Activated T-cell treated with anti-CD3 and anti-CD28 coated beads, Interleukin-2, amount 50 U/mL, for 1 hour (primary cell): Measurements from ENCODE around the gene APEH.
A peak's percentile ranks its signal among the peaks of the same experiment; 100 is the strongest.
"Not testable (repeated sequence)": the region's sequence is repeated elsewhere in the genome, so short reads cannot be mapped to it uniquely, and the experiment has no call there.

Experiments used
- DNase-seq: peaks from one replicate; pipeline ENCODE4 v3.0.0-alpha.2; 2020

The APEH gene

DNA sequence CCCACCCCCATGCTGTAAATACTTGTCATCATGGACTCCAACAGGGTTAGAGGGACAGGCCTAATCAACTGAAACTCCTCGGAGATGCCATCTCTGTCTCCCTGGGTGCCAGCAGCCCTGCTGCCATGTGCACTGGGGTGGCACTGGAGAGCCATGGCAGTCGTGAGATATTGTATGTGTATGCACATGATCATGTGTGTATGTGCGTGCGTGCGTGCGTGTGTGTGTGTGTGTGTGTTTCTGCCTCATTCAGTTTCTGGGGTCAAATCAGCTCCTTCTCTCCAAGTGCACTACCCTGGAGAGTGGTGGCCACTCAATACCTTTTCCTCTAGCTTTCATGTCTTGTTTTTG is 3.2 kb upstream of the APEH start:
- DNase-seq, result no peak

GRCh38 chr3:49671291-49672288 is 2.6 kb upstream of the APEH start:
- peak; percentile 78 for DNase-seq

GRCh38 chr3:49673121-49673714 is 933 bp upstream of the APEH start:
- DNase-seq, result no peak

GRCh38 chr3:49674497-49674983 is 389 bp downstream of the APEH start:
- DNase-seq, result no peak

DNA sequence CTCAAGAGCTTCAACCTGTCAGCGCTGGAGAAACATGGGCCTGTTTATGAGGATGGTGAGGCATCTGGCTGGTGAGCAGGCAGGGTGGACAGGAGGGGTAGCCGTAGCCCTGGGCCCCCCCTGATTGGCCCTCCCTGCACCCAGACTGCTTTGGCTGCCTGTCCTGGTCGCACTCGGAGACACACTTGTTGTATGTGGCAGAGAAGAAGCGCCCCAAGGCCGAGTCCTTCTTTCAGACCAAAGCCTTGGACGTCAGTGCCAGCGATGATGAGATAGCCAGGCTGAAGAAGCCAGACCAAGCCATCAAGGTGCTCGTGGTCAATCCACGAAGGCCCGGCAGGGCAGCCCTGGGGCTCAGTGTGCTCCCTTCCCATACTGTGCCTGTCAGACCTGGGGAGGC is 1.8 kb downstream of the APEH start:
- no peak for DNase-seq

DNA sequence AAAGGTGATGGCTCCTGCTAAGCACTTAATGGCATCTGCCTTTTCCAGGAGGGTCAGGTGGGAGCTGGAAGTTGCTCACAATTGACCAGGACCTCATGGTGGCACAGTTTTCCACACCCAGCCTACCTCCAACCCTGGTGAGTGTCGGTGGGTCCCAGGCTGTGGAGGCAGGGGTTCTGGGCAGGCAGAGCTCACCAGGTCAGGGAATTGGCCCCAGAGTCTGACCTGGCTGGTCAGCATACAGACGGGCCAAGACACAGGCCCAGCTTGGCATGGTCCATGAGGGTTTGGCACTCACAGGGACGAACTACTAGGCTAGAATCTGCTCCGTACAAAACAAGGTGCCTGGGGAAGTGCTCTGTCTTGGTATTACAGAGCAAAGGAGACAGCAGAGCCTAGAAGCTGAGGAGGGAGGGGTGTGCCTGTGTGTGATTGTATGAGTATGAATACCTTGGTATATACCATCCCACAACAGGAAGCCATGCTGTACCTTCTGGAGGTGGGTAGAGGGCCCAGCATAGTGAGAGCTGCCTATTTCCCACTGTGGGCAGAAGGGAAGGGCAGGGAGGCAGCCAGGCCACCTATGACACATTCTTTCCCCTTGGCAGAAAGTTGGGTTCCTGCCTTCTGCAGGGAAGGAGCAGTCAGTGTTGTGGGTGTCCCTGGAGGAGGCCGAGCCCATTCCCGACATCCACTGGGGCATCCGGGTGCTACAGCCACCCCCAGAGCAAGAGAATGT is 6.5 kb downstream of the APEH start:
- no peak for DNase-seq

DNA sequence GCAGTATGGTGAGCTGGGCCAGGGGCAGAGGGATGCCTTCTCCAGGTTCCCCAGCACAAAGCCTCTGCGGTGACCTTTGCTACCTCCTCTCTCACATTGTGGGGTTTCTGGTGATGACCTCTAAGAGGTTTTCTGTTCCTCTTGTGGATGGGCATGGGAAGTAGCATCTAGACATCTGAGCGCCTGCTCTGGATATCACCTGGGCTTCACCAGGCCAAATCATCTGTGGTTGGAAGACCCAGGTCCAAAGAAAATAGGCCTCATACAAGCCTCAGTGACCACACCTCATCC is 7.0 kb downstream of the APEH start:
- DNase-seq, result no peak

DNA sequence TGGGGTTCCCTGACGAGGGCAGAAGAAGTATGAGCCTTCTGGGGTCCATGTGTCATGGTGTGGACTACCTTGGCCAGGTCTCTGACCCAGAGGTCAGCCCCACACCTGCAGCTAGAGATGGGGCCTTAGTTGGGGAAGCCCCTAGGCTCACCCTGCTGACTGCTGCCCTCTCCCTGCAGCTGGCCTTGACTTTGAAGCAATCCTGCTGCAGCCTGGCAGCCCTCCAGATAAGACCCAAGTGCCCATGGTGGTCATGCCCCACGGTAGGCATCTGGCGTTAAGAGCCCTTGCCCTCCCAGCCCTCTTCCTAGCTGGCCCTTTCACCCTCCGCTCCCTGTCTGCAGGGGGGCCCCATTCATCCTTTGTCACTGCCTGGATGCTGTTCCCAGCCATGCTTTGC is 7.4 kb downstream of the APEH start:
- DNase-seq, result no peak

- no peak for DNase-seq
Measured at GRCh38 chr3:49683162-49683561, 9.0 kb downstream of the APEH start.

DNA sequence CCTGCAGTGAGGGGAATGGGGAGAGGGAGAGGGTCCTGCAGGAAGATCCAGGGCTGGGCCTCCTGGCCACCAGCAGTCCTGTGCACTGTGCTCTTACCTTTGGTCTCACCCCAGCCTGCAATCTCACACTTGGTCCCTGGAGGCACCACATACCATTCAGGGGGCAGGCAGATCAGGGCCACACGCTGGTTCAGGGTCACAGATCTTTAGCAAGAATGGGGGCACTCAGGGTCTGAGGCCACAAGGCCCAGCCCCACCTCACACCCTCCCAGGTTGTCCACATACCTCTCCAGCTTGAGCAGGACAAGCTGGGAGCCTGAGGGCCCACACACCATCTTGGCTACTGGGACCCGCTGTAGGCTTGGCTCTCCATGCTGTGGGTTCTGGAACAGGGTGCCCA is 10.3 kb downstream of the APEH start:
- DNase-seq, result not testable (repeated sequence)

DNA sequence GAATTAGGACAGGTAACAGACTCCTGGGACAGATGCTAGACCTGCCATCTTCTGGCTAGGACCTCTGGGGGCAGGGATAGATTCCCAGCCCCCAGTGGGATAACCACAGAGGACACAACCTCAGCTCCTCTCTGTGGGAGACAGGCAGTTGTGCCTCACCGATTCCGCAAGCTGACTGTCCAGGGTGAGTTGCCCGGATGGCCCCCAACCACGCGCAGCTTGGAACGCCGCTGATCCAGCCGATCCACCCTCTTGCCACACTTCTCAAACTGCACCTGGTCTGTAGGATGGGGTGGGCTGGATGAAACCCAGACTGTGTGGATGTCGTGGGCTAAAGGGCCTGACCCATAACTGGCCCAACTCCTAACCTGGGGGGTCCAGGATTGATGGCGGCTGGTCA is 11.0 kb downstream of the APEH start:
- DNase-seq, result not testable (repeated sequence)

DNA sequence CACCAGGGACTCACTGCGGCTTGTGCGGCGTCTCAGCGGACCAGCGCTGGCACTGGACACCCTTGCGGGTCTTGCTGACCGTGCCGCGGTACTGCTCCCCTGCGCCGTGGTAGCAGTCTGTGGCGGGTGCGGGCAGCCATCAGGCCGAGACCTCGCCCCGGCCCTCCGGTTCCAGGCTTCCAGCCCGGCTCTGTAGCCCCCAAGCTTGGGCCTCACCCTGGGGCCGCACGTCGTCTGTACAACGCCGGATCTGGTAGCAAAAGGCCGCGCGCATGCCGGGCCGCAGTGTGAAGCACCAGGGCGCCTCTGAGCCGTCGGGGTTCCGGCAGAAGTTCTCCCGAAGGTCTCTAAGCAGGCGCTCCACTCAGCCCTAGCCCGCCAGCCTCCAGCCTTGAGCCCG is 11.7 kb downstream of the APEH start:
- not testable (repeated sequence) for DNase-seq

DNA sequence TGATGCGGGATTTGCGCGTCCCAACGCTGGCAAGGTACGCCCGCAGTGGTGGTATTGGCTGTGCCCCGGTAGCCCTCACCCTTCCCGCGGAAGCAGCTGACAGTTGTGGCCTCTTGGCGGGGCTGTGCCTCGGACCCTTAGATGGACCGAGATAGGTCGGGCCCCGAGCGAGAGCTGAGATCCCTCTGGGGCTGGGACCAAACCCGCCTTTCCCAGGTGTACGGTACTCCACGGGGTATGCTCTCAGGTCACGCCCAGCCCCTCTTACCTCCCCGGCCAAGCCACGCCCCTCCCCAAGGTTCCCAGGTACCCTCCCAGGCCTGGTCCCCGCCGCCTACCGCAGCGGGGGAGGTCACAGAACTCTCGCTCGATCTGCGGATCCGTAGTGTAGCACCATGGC is 12.2 kb downstream of the APEH start:
- peak; percentile 49 for DNase-seq

DNA sequence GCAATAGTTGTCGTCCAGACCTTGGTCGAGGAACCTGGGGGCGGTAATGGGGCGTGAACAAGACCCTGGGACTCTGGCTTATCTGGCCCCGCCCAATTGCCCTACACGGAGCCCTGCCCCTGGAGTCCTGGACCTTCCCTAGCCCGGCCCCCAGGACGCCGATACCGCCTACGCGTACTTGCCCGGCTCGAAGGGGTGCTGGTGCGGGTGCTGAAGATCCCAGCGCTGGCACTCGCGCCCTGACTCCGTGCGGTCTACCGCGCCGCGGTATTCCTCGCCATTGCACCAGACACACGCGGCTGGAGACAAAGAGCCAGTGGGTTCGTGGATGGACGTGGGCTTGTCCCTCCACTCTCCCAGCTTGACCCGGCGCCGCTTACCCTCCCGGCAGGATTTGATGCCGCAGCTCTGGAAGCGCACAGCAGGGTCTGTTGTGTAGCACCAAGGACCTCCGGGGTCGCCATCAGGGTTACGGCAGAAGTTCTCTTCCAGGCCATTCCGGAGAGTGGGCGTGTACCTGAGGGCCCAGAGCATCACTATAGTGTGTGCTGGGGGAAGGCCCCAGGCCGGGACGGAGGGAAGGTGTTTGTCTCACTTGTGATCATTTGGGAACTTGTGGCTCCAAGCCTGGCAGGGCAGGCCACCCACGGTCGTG is 12.7 kb downstream of the APEH start:
- peak; percentile 53 for DNase-seq

- not testable (repeated sequence) for DNase-seq
Measured at GRCh38 chr3:49687424-49687795, 13.3 kb downstream of the APEH start.

- DNase-seq, result not testable (repeated sequence)
Measured at GRCh38 chr3:49688338-49689045, 14.3 kb downstream of the APEH start.

GRCh38 chr3:49689046-49689907 is 15.1 kb downstream of the APEH start, which contains the start of the genes MST1 and RNF123:
Gene MST1, minus strand, starts transcription at chr3:49689474. Its CDS starts 783 bp downstream, at chr3:49688691.
Gene RNF123, plus strand, starts transcription at chr3:49689557. Its CDS starts 1,609 bp downstream, at chr3:49691166.
- peak; percentile 95 for DNase-seq

DNA sequence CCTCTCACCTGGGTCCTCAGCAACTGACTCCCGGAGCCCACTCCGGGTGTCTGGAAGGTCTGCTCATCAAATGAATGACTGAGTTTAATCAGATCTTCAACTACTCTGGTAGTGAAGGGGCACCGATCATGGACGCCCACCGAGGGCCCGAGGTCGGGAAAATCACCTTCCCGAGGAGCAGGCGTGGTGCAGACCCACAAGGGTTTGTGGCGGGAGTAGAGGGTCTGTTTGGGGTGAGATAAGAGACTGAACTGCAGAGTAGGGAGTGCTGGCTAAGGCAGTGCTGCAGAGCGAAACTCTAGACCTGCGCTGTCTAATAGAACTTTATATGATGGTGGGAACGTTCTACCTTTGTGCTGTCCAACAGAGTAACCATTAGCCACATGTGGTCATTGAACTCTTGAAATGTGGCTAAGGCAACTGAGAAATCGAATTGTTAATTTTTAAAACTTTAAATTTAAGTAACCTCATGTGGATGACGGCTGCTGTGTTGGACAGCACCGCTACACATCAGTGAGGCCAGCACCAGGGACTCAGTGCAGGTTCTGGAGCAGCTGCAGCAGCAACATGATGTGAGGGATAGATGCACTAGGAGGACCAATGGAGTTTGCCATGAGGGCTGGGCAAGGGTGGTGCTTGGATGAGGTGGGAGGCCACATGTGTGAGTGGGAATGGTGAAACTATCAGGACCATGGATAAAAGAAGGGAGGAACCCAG is 15.9 kb downstream of the APEH start:
- not testable (repeated sequence) for DNase-seq

DNA sequence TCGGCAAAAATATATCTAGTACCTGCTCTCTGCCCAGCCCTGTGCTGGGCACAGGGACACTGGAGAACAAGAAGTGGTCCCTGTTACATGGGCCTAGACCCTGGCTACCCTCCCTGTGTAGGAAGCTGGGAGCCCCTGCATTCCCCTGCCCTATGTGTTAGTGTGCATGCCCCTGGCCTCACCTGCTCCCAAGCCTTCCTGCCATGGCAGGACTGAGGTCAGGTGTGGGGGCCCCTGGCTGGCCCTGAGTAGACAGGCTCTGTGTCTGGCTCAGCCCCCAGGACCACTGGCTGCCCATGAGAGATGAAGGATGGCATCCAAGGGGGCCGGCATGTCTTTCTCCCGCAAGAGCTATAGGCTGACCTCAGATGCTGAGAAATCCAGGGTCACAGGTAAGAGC is 16.7 kb downstream of the APEH start:
- not testable (repeated sequence) for DNase-seq

- not testable (repeated sequence) for DNase-seq
Measured at GRCh38 chr3:49691481-49691880, 17.3 kb downstream of the APEH start.
